Cardiac septum (tissue), 1 donor: ENCODE data around the gene MVB12B. TPM values are rescaled to one million over a fixed set of nuclear protein-coding genes. Genes with fewer than 3 reads are reported as not detected.
A peak's percentile ranks its signal among the peaks of the same experiment; 100 is the strongest.

ENCODE experiments used
- DNase-seq: peaks from one replicate; pipeline ENCODE4 v3.0.0-alpha.2; 2020; ENCODE audit warnings: low spot score
- intact Hi-C: fragments of 100-400 bp; cut with DNase I; formaldehyde crosslinking; loops from one replicate; pipeline ENCODE4 v1.14.0; 2022
- total RNA-seq: library from RNA; stranded (reverse); fragmentation: NEBNext Ultra II Directional; extraction: Animal tissue kit (Norgen Biotek cat#: 25700); gene quantifications from one replicate; pipeline ENCODE4 v1.2.1, GENCODE V29; 2021
- donor health status: DM: no; HTN: no; CAD: no.

MVB12B gene
- total RNA-seq, 1 donor from 2014 or later, result 7.2 TPM

DNA sequence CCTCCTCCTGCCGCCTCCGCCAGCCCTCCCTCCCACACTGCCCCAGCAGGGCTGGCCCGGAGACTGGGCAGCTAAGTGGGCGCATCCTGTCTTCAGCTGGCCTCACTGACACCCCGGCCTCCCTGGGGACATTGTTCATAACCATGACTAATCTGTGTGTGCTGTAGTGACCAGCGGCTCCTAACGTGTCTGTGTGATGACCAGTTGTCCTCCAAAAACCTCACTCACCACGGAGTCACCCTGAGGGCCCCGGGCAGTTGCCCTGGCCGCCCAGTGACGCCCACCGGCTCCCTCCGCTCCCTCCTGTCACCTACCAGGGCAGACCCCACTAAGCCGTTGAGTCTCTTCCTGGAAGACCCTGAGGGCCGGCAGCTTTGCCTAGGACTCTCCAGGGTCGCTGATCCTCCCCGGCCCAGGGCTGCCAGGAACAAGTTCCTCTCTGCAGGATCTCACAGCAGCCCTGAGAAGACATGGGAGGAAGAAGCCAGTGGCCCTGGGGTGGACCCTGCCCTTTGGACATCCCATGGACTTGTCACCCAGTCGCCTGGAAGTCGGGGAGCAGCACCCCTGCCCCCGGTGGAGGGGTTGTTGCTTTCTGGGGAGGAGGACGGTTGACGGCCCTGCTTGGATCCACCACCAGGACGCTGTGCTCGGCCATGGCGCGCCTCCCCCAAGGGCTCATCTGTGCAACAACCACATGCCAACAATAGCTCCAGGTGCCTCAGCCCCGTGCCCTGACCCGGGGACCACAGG, 176.9 kb downstream of the MVB12B start:
- DNase-seq, result peak; percentile 73
- intact Hi-C loops, result loop anchor here (5.0 kb wide), 1 partner anchor 189 kb away; no protein-coding TSS in a partner anchor

DNA sequence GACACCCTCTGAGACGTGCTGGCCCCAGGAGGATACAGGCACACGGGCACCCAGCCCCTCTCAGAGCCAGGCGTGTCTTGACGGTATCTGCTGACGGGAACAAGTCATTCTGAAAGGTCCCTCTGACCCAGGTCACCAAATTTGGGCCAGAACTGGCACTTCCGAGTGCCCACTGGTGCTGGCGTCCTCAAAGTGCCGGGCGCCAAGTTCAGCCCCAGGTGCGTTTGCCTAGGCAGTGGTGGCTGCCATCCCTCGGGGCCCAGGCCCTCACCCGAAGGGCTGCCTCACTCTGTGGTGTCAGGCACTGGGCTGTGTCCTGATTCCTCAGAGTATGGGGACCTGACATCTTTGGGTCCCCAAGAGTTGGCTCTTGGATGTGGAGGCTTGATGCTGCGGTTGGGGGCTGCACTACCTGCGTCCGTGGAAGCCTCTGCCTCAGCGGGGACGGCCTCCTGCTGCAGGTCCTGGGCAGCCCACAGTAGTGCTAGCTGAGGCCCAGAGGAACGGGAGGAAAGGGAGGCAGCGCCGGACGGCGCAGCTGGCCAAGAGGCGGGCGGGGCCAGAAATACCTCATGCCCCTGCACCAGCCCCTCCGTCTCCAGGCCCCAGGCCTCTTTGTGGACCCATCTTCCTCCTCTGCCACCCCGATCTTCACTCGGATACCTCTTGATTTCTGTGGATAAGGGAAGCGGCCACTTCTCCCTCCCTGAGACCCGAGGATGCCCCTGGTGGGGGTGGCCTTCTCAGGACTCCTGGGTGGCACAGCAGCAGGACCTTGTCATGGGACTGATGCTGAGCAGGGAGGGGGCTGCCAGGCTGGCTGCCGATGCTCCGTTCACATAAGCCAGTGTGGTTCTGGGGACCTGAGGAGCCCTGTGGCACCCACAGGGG, 177.7 kb downstream of the MVB12B start:
- DNase-seq, result peak; percentile 59
- intact Hi-C loops, result loop anchor here (5.0 kb wide), 1 partner anchor 188 kb away; no protein-coding TSS in a partner anchor

DNA sequence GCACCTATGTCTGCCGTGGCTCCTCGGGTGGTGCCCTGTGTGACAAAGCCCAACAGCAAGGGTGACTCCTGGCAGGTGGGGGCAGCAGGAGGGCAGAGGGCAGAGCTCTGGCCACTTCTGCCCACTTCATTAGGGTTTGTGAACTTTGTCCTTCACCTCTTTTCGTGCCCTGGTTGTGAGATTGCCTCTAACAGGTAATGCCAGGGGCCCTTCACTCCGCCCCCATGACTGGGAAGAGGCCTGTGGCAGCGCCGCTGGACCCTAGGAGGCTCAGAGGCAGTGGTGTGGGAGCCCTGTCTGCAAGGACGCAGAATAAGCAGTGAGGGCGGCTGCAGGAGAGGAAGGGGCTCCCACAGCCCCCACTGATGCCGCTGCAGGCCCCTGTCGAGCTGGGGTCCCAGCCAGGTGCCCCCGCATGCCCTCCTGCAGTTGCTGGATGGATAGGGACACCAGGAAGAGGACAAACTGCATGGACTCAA, 178.4 kb downstream of the MVB12B start:
- DNase-seq, result peak; percentile 61
- intact Hi-C loops, result loop anchor here (5.0 kb wide), 1 partner anchor 187 kb away; no protein-coding TSS in a partner anchor

- intact Hi-C loops, result no loop called here
- peak; percentile 54 for DNase-seq
Observed at GRCh38 chr9:126505697-126506346, 179.2 kb downstream of the MVB12B start.

DNA sequence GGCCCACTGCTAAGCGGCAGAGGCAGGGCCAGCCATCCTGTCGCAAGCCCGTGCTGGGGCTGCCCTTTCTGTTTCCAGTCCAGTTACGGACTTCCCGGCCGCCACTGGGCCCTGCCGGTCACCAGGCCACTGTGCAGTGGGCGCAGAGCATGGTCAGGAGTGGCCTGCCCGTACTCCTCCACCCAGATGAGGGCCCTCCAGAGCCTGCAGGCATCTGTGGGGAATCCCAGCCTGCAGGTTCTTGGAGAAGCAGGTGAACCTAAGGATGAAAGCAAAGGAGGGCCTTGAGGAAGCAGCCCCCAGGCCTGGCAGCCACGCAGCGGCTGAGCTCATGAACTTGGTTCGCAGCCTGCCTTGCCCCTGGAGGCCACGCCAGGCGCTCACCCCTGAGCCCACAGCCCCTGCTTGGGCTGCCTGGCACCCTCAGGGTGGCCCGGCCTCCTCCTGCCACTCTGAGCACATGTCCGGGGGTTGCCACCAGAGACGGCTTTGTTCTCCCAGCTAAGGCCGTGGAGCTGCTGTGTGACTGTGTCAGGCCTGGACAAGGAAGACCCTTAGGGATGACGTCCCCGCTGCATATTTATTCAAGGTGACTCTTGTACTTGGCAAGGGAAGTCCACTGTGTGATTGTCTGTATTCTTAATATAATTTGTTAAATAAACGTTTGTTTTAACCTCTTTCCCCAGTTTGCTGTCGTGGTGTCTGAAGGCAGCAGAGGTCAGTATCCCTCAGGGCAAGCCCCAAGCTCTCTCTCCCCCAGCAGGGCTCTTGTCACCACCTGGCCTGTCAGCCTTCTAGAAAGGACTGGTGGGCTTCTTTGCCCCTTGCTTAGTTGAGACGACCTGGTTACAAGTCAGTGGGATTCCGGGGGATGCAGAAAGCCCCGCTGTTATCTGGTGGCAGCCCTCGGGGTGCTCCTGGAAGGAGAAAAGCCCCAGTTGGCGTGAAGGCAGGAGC, 180.0 kb downstream of the MVB12B start:
- peak; percentile 58 for DNase-seq
- intact Hi-C loops, result no loop called here

DNA sequence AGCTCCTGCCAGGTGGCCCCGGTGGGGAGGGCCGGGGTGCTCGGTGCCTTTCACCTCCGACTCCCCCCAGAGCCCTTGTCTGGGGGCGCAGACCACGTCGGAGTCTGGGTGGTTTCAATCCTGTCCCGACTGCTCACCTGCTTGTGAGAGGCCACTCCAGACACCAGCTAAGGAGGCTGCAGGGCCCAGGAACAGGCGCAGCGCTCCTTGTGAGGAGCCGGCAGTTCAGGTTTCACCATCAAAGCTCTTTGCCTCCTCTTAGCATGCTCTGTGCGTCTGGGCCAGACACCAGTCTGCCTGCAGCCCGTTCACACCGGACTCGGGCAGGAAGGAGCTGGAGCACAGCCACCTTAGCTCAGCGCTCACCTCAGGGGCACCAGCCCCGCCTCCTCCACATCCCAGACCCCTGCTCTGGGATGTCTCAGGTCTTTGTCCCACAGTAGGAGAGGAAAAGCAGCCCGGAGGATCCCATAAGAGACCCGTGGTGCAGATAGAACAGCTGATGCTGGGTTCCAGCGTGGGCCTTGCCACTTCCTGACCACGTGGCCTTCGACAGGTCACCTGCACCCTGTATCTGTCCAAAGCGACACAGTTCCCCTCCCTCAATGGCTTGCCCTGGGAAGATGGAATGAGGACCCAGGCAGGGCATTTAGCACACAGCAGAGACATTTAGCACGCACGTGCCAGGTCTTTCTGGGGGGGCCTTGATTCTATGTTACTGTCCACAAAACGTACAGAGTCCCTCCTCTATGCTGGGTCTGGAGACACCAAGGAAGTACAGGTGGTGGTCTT, 180.9 kb downstream of the MVB12B start:
- DNase-seq, result peak; percentile 70
- intact Hi-C loops, result no loop called here

- intact Hi-C loops, result no loop called here
- DNase-seq, result peak; percentile 69
Observed at GRCh38 chr9:126508171-126508591, 181.6 kb downstream of the MVB12B start.

DNA sequence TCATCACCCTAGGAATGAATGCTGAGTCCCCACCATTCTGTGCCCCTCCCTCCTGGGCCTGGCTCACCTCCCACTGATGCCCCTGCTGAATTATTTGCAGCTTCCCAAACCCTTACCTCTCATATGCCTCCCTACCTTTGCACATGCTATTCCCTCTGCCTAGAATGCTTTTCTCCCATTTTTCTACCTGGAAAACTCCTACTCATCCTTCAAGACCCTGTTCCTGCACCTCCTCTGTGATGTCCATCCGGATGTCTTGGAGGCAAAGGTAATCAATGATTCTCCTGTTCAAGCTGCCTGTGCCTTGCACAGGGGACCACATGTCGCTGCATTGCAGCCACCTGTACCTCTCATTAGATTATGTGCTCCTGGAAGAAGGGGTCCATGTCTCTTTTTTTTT, 182.3 kb downstream of the MVB12B start:
- DNase-seq, result peak; percentile 29
- intact Hi-C loops, result no loop called here

DNA sequence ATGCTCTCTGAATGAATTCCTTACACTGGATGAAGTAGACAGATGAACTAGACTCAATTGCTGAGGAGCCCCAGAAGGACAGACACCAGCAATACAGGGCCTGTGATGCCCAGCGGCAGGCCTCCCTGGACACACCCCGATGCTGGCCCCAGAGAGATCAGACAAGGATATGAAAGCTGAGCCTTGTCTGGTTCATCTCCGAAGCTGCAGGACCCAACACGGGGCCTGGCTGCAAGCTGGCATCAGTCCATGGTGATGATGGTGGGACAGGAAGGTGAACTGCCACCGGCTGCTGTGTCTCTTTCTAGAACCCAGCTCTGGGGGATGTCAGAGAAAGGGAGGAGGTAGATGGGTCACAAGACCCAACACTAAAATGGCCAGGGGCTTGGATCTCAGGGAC, 183.1 kb downstream of the MVB12B start:
- intact Hi-C loops, result no loop called here
- peak; percentile 65 for DNase-seq

GRCh38 chr9:126510564-126510963, 183.9 kb downstream of the MVB12B start:
- intact Hi-C loops, result no loop called here
- DNase-seq, result peak; percentile 47

GRCh38 chr9:126511411-126511810, 184.8 kb downstream of the MVB12B start:
- no peak for DNase-seq
- intact Hi-C loops, result no loop called here

- intact Hi-C loops, result no loop called here
- DNase-seq, result peak; percentile 35
Observed at GRCh38 chr9:126513159-126514036, 186.8 kb downstream of the MVB12B start.

- intact Hi-C loops, result no loop called here
- peak; percentile 88 for DNase-seq
Observed at GRCh38 chr9:126514037-126514821, 187.6 kb downstream of the MVB12B start.

DNA sequence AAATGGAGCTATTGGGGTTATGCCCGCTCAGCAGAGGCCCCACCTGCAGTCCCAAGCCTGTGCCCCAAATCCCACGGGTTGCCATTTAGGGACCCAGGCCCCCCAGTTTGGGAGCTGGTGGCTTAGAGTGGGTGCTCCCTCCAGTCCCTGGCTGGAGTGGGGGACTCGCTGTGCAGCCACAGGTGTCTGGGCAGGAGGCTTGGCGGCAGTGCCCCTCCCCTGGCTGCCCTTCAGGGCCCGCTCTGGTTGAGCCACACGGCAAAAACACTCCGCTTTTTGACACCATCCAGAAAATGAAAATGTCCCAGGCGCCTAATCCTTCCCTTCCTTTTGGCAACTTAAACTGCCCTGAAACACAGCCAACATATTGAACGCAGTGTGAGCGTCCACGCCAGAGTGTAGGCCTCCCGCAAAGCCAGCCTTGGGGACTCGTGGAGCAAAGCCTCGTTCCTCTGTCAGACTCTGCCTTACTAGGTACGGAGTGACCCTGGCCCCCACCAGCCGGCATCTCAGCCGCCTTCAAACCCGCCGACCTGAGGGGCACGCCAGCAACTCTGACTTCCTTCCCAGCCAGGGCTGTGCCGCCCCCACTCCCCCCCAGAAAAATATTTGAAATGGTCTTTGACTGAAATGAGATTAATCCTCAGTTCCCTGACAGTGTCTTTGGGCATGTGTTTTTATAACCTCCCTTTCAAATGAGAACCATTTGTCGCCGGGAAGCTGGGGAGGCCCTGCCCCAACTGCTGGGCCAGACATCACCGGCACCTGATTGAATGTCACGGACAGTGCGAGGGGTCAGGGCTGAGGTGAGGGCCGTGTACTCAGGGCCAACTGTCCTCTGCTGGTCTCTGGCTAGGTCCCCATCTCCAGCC, 188.6 kb downstream of the MVB12B start:
- DNase-seq, result peak; percentile 35
- intact Hi-C loops, result loop anchor here (5.0 kb wide), 1 partner anchor 42 kb away; no protein-coding TSS in a partner anchor

DNA sequence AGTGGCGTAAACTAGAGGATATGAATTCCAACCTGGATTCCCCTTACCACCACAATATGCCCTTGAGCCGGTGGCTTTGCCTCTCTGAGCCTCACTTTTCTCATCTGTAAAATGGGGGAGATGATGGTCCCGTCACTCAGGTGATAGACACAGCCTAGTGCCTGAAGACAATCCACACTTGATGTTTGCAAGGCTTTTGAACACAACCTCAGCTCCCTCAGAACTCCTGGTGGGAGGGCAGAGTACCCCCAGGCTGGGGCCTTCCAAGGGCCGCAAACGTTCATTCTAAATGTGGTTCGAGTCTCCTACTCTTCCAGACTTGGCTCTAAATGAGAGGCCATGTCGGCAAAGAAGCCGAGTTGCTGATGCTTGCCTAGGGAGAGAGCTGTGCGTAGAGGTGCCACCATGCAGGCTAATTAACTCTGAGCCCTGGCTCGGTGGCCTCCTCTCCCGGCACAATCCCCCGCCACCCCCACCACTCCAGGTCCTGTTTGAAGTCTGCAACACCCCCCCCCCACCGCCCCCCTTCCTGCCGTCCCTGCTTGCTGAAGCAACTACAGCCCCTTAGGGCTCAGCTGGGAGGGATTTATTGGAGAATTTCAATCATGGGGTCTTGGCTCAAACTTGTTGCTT, 189.4 kb downstream of the MVB12B start:
- peak; percentile 1 for DNase-seq
- intact Hi-C loops, result loop anchor here (5.0 kb wide), 1 partner anchor 41 kb away; no protein-coding TSS in a partner anchor
